ENCODE data around the gene MDH1B.
"Not testable (repeated sequence)": the region's sequence is repeated elsewhere in the genome, so short reads cannot be mapped to it uniquely, and the experiment has no call there.

MDH1B gene

DNA sequence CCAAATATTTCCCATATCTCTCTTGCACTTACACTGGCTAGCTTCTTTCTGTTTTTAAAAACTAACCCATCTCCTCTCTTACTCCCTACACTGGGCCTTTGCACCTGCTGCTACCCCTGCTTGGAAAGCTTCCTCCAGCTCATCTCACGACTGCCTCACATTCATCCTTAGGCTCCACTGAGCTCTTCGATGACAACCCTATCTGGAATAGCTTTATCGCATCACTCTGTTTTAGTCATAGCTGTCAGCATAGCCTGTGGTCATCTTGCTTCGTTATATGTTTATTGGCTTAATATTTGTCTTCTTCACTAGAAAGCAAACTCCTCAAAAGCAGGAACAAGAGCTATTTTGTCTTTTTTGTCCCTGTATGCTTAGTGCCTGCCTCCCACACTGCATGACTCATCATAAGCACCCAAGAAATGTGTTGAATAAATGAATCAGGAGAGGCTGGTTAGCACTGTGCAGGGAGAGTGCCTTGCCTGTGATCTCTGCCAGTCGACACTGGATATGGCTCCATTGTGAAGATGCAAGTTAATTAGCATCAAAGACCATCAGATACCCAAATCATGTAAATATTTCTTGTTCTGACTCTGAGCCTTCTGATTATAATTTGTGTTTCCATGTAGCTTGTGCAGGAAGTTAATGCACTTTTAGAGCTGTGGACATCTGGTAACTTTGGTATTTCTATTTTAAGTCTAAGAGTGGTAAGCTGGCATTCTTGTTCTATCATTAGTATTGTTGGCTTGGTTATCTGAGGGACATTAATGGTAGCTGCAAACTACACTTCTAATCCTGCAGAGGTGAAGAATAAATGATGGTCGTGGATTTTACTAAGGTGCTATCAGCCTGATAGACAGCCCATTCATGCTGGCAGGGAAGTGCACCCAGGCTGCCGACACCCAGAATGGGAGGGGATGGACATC, 36.6 kb downstream of the MDH1B start:
- no peak for DNase-seq (ENCODE audit: low spot score)
- H3K4me3 ChIP-seq, result no peak overlapping the region
- no peak for TF ChIP-seq CTCF (IDR thresholded peaks at IDR 0.05)
- no peak overlapping the region for H3K27ac ChIP-seq

DNA sequence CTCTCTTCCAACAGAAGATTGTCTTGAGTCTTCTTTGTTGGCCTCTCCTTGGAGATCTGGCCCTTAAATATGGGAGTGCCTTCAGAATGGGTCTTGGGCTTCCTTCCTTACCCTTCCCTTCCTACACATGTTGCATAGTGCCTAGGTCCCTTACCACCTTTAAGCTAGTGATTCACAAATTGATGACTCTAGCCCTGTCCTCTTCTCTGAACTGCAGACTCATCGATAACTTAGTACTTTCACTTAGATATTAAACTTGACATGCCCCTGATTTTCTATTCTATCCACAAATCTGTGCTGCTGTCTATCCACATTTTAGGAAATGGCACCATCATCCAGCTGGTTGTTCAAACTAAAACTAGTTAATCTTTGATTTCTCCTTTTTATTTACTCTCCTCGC, 37.8 kb downstream of the MDH1B start:
- H3K27ac ChIP-seq, result no peak overlapping the region
- H3K4me3 ChIP-seq, result no peak overlapping the region
- no peak for TF ChIP-seq CTCF (IDR thresholded peaks at IDR 0.05)
- no peak for DNase-seq (ENCODE audit: low spot score)

DNA sequence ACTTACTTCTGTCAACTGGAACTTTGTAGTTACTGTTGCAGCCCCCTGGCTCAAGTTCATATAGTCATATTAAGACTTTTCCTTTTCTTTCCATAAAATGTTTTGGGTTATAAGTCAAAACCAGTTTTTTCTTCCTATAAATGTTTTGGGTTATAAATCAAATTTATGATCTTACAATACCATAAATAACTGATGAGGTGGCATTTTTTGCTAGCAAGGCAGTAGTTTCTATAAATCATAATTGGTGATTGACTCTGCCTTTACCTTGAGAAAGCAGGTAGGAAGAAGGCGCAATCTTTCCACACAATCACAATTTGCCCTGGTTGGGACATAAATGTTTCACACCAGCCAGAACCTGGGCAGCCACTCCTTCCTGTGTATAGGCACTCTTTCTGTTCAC, 41.8 kb downstream of the MDH1B start:
- Histone ChIP-seq H3K4me3 (no peak overlapping the region), H3K27ac (no peak overlapping the region)
- DNase-seq (ENCODE audit: low spot score), result no peak
- no peak for TF ChIP-seq CTCF (IDR thresholded peaks at IDR 0.05)

DNA sequence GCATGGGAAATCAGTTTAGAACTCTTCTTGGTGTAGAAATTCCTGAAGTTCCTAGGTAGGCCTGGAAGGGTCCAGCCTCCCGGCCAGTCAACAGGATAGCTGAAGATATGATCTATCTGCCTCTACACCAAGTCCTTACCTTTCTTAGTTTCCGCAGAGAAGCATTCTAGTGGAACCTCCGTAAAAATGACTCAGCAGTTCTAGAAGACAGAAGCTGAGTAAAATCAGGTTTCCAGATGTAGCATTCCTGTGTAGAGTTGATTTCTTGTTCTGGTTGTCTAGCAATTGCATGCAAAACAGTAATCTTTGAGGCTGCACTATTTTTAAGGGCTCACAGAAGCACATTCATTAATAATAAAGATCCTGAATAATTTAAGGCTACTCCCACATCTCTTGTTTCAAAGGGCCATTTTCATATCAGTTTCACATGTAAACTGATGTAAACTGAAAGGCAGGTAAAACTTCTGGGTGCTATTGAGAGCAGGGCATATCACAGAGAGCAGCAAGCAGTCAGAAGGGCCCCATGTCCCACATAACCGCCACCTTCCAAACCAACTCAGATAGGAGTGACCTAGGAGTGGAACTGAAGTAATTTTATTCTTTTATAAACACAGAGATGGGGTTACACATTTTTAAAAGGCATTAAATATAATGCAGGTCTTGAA, 43.7 kb downstream of the MDH1B start:
- H3K27ac ChIP-seq, result no peak overlapping the region
- TF ChIP-seq CTCF (IDR thresholded peaks at IDR 0.05), result no peak
- no peak for DNase-seq (ENCODE audit: low spot score)
- H3K4me3 ChIP-seq, result no peak overlapping the region

GRCh38 chr2:206718296-206718695, 46.8 kb downstream of the MDH1B start, which contains the start of gene DYTN:
Gene DYTN (minus strand): TSS chr2:206718396. CDS start chr2:206718279, 117 bp downstream.
- H3K27ac ChIP-seq, result no peak within 1 kb of the TSS
- no peak for DNase-seq (ENCODE audit: low spot score)
- no peak within 1 kb of the TSS for H3K4me3 ChIP-seq
- TF ChIP-seq CTCF (IDR thresholded peaks at IDR 0.05), result no peak

GRCh38 chr2:206716623-206717022, 48.5 kb downstream of the MDH1B start:
- no peak overlapping the region for H3K27ac ChIP-seq
- no peak for TF ChIP-seq CTCF (IDR thresholded peaks at IDR 0.05)
- no peak for DNase-seq (ENCODE audit: low spot score)
- H3K4me3 ChIP-seq, result no peak overlapping the region

- not testable (repeated sequence) for DNase-seq (ENCODE audit: low spot score); H3K4me3 ChIP-seq; H3K27ac ChIP-seq
Observed at GRCh38 chr2:206715183-206715582, 49.9 kb downstream of the MDH1B start.

Data from coronary artery (tissue), 2 donors.